Measurements from ENCODE around the gene SNAP23. TPM values are rescaled to one million over a fixed set of nuclear protein-coding genes. Genes with fewer than 3 reads are reported as not detected.
A peak's percentile ranks its signal among the peaks of the same experiment; 100 is the strongest.

Gene SNAP23
- total RNA-seq, 2 experiments from 2014 or later, result 19.9 to 48.3 TPM

- H3K9me2 ChIP-seq (ENCODE audit: insufficient read depth, low read length), result no peaks in the 10 kb centered on the region
- peaks cover 24% of the 10 kb centered on the region for H3K4me1 ChIP-seq (ENCODE audit: insufficient read depth, low read length, poor library complexity, severe bottlenecking)
- no peak overlapping the region for H3K27ac ChIP-seq (ENCODE audit: low read depth, low read length, poor library complexity, severe bottlenecking)
- DNase-seq (ENCODE audit: low spot score), result no peak
- peaks cover 26% of the 10 kb centered on the region for H3K79me2 ChIP-seq (ENCODE audit: insufficient read depth, low read depth, low read length)
- ChIA-PET CTCF (ENCODE audit: unreplicated experiment) (no interaction called here), POLR2A (interaction anchor here (0.6 to 1.6 kb wide), 4 partner anchors 8 to 561 kb away, joined by 3 to 6 read pairs (median 4); partner anchors contain the start of gene UBR1)
- H2AFZ ChIP-seq (ENCODE audit: low read length), result no peak overlapping the region
- TF ChIP-seq CTCF (conservative IDR thresholded peaks at IDR 0.05; ENCODE audit: low read length), result no peak
- no peak for TF ChIP-seq EZH2phosphoT487 (IDR thresholded peaks at IDR 0.05; ENCODE audit: borderline replicate concordance, low read depth, low read length)
- 0 out of 2 replicates have a peak, but pooled peaks cover 10% of the 10 kb centered on the region for H4K20me1 ChIP-seq (ENCODE audit: insufficient read depth, low read length)
- intact Hi-C loops (cut with micrococcal nuclease; ENCODE audit: unreplicated experiment), result loop anchor here (10.0 kb wide), 1 partner anchor 110 kb away; no protein-coding TSS in a partner anchor
- no peaks in the 10 kb centered on the region for H3K9me3 ChIP-seq (ENCODE audit: low read length)
- no peak overlapping the region for H3K4me3 ChIP-seq (ENCODE audit: low read depth, low read length, poor library complexity, severe bottlenecking)
- peaks cover 55% of the 10 kb centered on the region for H3K36me3 ChIP-seq (ENCODE audit: insufficient read depth, low read length)
- BruUV-seq (replicated peaks), result no TSS peak
- H3K4me2 ChIP-seq (ENCODE audit: low read length), result no peak overlapping the region
Observed at GRCh38 chr15:42544853-42545629, 49.6 kb downstream of the SNAP23 start.

GRCh38 chr15:42547918-42548248 is 52.4 kb downstream of the SNAP23 start:
- 0 out of 2 replicates have a peak, but pooled peaks cover 10% of the 10 kb centered on the region for H4K20me1 ChIP-seq (ENCODE audit: insufficient read depth, low read length)
- peaks cover 55% of the 10 kb centered on the region for H3K79me2 ChIP-seq (ENCODE audit: insufficient read depth, low read depth, low read length)
- no peaks in the 10 kb centered on the region for H3K9me2 ChIP-seq (ENCODE audit: insufficient read depth, low read length)
- H3K36me3 ChIP-seq (ENCODE audit: insufficient read depth, low read length), result peaks cover 57% of the 10 kb centered on the region
- TF ChIP-seq CTCF (conservative IDR thresholded peaks at IDR 0.05; ENCODE audit: low read length) (no peak), EZH2phosphoT487 (IDR thresholded peaks at IDR 0.05; ENCODE audit: borderline replicate concordance, low read depth, low read length) (no peak)
- H3K27ac ChIP-seq (ENCODE audit: low read depth, low read length, poor library complexity, severe bottlenecking), result peak overlapping the region; percentile 71
- peak overlapping the region; percentile 89 for H2AFZ ChIP-seq (ENCODE audit: low read length)
- peaks cover 42% of the 10 kb centered on the region for H3K4me1 ChIP-seq (ENCODE audit: insufficient read depth, low read length, poor library complexity, severe bottlenecking)
- no peaks in the 10 kb centered on the region for H3K9me3 ChIP-seq (ENCODE audit: low read length)
- H3K4me3 ChIP-seq (ENCODE audit: low read depth, low read length, poor library complexity, severe bottlenecking), result peak overlapping the region; percentile 98
- DNase-seq (ENCODE audit: low spot score), result peak; percentile 34
- POLR2A ChIA-PET, result interaction anchor here (0.6 to 3.4 kb wide), 6 partner anchors 9 to 1777 kb away, joined by 3 to 15 read pairs (median 3); partner anchors contain the start of gene STARD9
- CTCF ChIA-PET (ENCODE audit: unreplicated experiment), result no interaction called here
- H3K4me2 ChIP-seq (ENCODE audit: low read length), result peak overlapping the region; percentile 83
- TSS peak; percentile 68 for BruUV-seq (replicated peaks)
- intact Hi-C loops (cut with micrococcal nuclease; ENCODE audit: unreplicated experiment), result loop anchor here (2.0 to 10.0 kb wide), 2 partner anchors 57 to 107 kb away; partner anchors contain the start of gene ZNF106

Measured in OCI-LY7 (cell line).